GM12878 (cell line): ENCODE results near the gene FOLR3. TPM values are rescaled to one million over a fixed set of nuclear protein-coding genes. Genes with fewer than 3 reads are reported as not detected.
A peak's percentile ranks its signal among the peaks of the same experiment; 100 is the strongest.

Experiments
- ATF7 ChIP-seq: fragments of 450-650 bp; IDR thresholded peaks from 2 replicates; pipeline ENCODE4 v1.6.1; 2016; ENCODE audit warnings: low read depth, mild to moderate bottlenecking
- BHLHE40 ChIP-seq, 2 experiments: fragments of 450-650 bp in 1 of 2; IDR thresholded peaks; 2 replicates each; pipeline ENCODE4 v1.6.1; 2011 to 2017; ENCODE audit warnings: low read depth in 2 of 2, borderline replicate concordance in 1 of 2, improper control_type of control experiment in 1 of 2, low read length in 1 of 2, mild to moderate bottlenecking in 1 of 2
- BMI1 ChIP-seq: fragments of 450-650 bp; IDR thresholded peaks from 2 replicates; pipeline ENCODE4 v1.6.1; 2016; ENCODE audit warnings: mild to moderate bottlenecking, moderate library complexity, borderline replicate concordance
- BRCA1 ChIP-seq: IDR thresholded peaks from 2 replicates; pipeline ENCODE4 v1.6.1; 2011; ENCODE audit warnings: low read depth, low read length, improper control_type of control experiment
- CBFB ChIP-seq: IDR thresholded peaks from 2 replicates; pipeline ENCODE4 v1.6.1; 2016; ENCODE audit warnings: antibody characterized with exemption, low read depth
- CREB1 ChIP-seq: IDR thresholded peaks from 2 replicates; pipeline ENCODE4 v1.6.1; 2012; ENCODE audit warnings: low read depth, mild to moderate bottlenecking, inconsistent platforms
- DPF2 ChIP-seq: fragments of 450-650 bp; IDR thresholded peaks from 2 replicates; pipeline ENCODE4 v1.6.1; 2017; ENCODE audit warnings: mild to moderate bottlenecking
- ETV6 ChIP-seq, 2 experiments: fragments of 450-650 bp in 1 of 2; IDR thresholded peaks in 1 of 2; conservative IDR thresholded peaks in 1 of 2; 2 replicates each; pipeline ENCODE4 v1.6.1; 2014; ENCODE audit warnings: antibody characterized with exemption in 1 of 2, borderline replicate concordance in 1 of 2, low read depth in 1 of 2, mild to moderate bottlenecking in 1 of 2, moderate library complexity in 1 of 2
- FOS ChIP-seq: IDR thresholded peaks from 3 replicates; pipeline ENCODE4 v1.6.1; 2011; ENCODE audit warnings: borderline replicate concordance; ENCODE audit not compliant: insufficient read length; ENCODE audit errors: extremely low read depth
- GABPA ChIP-seq: IDR thresholded peaks from 2 replicates; pipeline ENCODE4 v1.6.1; 2014; ENCODE audit warnings: antibody characterized with exemption, low read depth, mild to moderate bottlenecking, inconsistent platforms
- IKZF2 ChIP-seq, 2 experiments: fragments of 450-650 bp; IDR thresholded peaks; 2 replicates each; pipeline ENCODE4 v1.6.1; 2017; ENCODE audit warnings: mild to moderate bottlenecking in 2 of 2, moderate library complexity in 2 of 2
- MTA2 ChIP-seq: fragments of 450-650 bp; IDR thresholded peaks from 2 replicates; pipeline ENCODE4 v1.6.1; 2016; ENCODE audit warnings: low read depth, mild to moderate bottlenecking, moderate library complexity
- MTA3 ChIP-seq: IDR thresholded peaks from 2 replicates; pipeline ENCODE4 v1.6.1; 2012; ENCODE audit warnings: low read length, inconsistent platforms, borderline replicate concordance
- PML ChIP-seq: IDR thresholded peaks from 2 replicates; pipeline ENCODE4 v1.6.1; 2012; ENCODE audit warnings: low read length, inconsistent platforms
- POLR2AphosphoS5 ChIP-seq: IDR thresholded peaks from 2 replicates; pipeline ENCODE4 v1.6.1; 2011; ENCODE audit warnings: mild to moderate bottlenecking, low read length, inconsistent platforms
- SIX5 ChIP-seq: IDR thresholded peaks from 2 replicates; pipeline ENCODE4 v1.6.1; 2011; ENCODE audit warnings: mild to moderate bottlenecking, low read depth, low read length, moderate library complexity; ENCODE audit not compliant: severe bottlenecking
- SMARCA5 ChIP-seq: fragments of 450-650 bp; IDR thresholded peaks from 2 replicates; pipeline ENCODE4 v1.6.1; 2017; ENCODE audit warnings: mild to moderate bottlenecking
- ZNF622 ChIP-seq: fragments of 450-650 bp; IDR thresholded peaks from 2 replicates; pipeline ENCODE4 v1.6.1; 2017; ENCODE audit warnings: mild to moderate bottlenecking, inconsistent platforms
- polyA plus RNA-seq, 11 experiments: library from polyadenylated mRNA; depleted of rRNA in 4 of 11; unstranded in 6 of 11; stranded (reverse) in 5 of 11; fragments of >200 nt; fragmentation: Nextera tagmentation in 4 of 11; fragmentation: Illumina TruSeq in 1 of 11; extraction: Ambion mirVana in 4 of 11; extraction: Trizol in 1 of 11; gene quantifications; 1 replicate in 1 of 11; 2 replicates in 10 of 11; pipeline versions ENCODE4 v1.2.1 to v1.2.3, GENCODE V29; 2011 to 2016; ENCODE audit warnings: inconsistent platforms in 2 of 11, missing spikeins in 2 of 11, low read depth in 1 of 11
- total RNA-seq, 4 experiments: library from RNA; depleted of rRNA in 3 of 4; stranded (reverse); fragments of >200 nt in 3 of 4; fragmentation: Illumina TruSeq in 1 of 4; extraction: Trizol in 1 of 4; gene quantifications; 2 replicates each; pipeline versions ENCODE4 v1.2.1 to v1.2.3, GENCODE V29; 2013 to 2021
- TF ChIP-seq, protein P1 (sequence below): fragments of 450-650 bp; IDR thresholded peaks from 2 replicates; pipeline ENCODE4 v1.6.1; 2017; ENCODE audit warnings: borderline replicate concordance
- TF ChIP-seq, protein P2 (sequence below): IDR thresholded peaks from 2 replicates; pipeline ENCODE4 v1.6.1; 2012; ENCODE audit warnings: low read depth, low read length, improper control_type of control experiment
- TF ChIP-seq, protein P3 (sequence below): fragments of 450-650 bp; IDR thresholded peaks from 2 replicates; pipeline ENCODE4 v1.6.1; 2017; ENCODE audit warnings: mild to moderate bottlenecking, moderate library complexity
- TF ChIP-seq, protein P4 (sequence below): fragments of 150-350 bp; IDR thresholded peaks from 2 replicates; pipeline ENCODE4 v1.6.1; 2016; ENCODE audit warnings: low read depth, low read length

Gene FOLR3
- total and polyA plus RNA-seq, 10 of the 15 experiments (the other 5 are each of a cell fraction or from before 2014, with no cell fraction given): not detected

DNA sequence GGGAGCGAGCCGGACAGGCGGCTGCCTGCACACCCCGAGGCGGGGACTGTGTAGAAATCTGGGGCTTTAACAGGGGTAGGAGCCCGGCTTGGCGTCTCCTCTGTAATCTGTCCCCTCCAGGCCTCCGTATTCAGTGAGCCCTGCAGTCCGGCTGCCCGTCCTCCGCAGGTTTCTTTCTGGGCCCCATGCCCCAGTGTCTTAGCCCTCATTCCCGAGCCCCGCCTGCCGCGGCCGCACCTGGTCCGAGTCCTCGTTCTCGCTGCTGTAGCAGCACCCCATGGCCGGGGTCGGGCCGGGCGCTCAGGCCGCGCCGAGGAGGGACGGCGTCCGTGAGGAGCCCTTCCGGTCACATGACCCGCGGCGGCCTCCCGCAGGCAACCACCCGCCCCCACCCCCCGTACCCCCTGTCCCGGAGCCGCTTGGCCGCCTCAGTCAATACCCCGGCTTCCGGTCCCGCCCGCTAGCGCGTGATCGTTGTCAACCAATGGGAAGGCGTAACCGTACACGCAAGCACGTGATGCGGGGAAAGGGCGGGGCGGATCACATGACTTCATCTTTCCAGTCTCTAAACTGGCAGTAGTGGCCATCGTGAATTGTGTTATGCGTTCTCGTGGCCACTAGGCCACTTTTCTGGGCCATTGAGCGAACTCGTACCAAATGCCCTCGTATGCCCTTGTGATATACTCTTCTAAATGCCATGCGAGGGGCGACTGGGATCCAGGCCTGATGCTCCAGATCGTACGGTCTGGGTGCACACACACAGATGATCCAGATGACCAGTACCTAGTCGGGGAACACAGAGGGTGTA lies 32.4 kb upstream of the FOLR3 start, which contains the start of gene LAMTOR1 (continued):
- peak; percentile 25 for TF ChIP-seq SIX5
- TF ChIP-seq CREB1: peak; percentile 61; the same call in 1 of the 2 replicates
- peak; percentile 74 for TF ChIP-seq GABPA
- peak; percentile 65 for TF ChIP-seq CBFB
- no peak for TF ChIP-seq MTA3
- TF ChIP-seq, protein P1, sequence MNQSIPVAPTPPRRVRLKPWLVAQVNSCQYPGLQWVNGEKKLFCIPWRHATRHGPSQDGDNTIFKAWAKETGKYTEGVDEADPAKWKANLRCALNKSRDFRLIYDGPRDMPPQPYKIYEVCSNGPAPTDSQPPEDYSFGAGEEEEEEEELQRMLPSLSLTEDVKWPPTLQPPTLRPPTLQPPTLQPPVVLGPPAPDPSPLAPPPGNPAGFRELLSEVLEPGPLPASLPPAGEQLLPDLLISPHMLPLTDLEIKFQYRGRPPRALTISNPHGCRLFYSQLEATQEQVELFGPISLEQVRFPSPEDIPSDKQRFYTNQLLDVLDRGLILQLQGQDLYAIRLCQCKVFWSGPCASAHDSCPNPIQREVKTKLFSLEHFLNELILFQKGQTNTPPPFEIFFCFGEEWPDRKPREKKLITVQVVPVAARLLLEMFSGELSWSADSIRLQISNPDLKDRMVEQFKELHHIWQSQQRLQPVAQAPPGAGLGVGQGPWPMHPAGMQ: no peak
- TF ChIP-seq, protein P2, sequence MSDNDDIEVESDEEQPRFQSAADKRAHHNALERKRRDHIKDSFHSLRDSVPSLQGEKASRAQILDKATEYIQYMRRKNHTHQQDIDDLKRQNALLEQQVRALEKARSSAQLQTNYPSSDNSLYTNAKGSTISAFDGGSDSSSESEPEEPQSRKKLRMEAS: peak; percentile 71
- TF ChIP-seq ATF7: peak; percentile 65
- peak in 1 of 2 experiments; percentile 28; a peak in 1 of 4 replicates for TF ChIP-seq IKZF2 (IDR thresholded peaks at IDR 0.05)
- TF ChIP-seq BRCA1: no peak
- no peak for TF ChIP-seq ZNF622
- TF ChIP-seq ETV6 (conservative IDR thresholded peaks at IDR 0.05 in 1 of 2, IDR thresholded peaks at IDR 0.05 in 1 of 2; ENCODE audit: borderline replicate concordance in 1 of 2, low read depth in 1 of 2): no peak
- peak; percentile 98 for TF ChIP-seq BHLHE40 (IDR thresholded peaks at IDR 0.05; ENCODE audit: borderline replicate concordance in 1 of 2, low read depth in 2 of 2, low read length in 1 of 2)
- TF ChIP-seq, protein P3, sequence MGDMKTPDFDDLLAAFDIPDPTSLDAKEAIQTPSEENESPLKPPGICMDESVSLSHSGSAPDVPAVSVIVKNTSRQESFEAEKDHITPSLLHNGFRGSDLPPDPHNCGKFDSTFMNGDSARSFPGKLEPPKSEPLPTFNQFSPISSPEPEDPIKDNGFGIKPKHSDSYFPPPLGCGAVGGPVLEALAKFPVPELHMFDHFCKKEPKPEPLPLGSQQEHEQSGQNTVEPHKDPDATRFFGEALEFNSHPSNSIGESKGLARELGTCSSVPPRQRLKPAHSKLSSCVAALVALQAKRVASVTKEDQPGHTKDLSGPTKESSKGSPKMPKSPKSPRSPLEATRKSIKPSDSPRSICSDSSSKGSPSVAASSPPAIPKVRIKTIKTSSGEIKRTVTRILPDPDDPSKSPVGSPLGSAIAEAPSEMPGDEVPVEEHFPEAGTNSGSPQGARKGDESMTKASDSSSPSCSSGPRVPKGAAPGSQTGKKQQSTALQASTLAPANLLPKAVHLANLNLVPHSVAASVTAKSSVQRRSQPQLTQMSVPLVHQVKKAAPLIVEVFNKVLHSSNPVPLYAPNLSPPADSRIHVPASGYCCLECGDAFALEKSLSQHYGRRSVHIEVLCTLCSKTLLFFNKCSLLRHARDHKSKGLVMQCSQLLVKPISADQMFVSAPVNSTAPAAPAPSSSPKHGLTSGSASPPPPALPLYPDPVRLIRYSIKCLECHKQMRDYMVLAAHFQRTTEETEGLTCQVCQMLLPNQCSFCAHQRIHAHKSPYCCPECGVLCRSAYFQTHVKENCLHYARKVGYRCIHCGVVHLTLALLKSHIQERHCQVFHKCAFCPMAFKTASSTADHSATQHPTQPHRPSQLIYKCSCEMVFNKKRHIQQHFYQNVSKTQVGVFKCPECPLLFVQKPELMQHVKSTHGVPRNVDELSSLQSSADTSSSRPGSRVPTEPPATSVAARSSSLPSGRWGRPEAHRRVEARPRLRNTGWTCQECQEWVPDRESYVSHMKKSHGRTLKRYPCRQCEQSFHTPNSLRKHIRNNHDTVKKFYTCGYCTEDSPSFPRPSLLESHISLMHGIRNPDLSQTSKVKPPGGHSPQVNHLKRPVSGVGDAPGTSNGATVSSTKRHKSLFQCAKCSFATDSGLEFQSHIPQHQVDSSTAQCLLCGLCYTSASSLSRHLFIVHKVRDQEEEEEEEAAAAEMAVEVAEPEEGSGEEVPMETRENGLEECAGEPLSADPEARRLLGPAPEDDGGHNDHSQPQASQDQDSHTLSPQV: no peak
- peak; percentile 78 for TF ChIP-seq FOS
- peak; percentile 85 for TF ChIP-seq POLR2AphosphoS5
- no peak for TF ChIP-seq BMI1
- TF ChIP-seq, protein P4, sequence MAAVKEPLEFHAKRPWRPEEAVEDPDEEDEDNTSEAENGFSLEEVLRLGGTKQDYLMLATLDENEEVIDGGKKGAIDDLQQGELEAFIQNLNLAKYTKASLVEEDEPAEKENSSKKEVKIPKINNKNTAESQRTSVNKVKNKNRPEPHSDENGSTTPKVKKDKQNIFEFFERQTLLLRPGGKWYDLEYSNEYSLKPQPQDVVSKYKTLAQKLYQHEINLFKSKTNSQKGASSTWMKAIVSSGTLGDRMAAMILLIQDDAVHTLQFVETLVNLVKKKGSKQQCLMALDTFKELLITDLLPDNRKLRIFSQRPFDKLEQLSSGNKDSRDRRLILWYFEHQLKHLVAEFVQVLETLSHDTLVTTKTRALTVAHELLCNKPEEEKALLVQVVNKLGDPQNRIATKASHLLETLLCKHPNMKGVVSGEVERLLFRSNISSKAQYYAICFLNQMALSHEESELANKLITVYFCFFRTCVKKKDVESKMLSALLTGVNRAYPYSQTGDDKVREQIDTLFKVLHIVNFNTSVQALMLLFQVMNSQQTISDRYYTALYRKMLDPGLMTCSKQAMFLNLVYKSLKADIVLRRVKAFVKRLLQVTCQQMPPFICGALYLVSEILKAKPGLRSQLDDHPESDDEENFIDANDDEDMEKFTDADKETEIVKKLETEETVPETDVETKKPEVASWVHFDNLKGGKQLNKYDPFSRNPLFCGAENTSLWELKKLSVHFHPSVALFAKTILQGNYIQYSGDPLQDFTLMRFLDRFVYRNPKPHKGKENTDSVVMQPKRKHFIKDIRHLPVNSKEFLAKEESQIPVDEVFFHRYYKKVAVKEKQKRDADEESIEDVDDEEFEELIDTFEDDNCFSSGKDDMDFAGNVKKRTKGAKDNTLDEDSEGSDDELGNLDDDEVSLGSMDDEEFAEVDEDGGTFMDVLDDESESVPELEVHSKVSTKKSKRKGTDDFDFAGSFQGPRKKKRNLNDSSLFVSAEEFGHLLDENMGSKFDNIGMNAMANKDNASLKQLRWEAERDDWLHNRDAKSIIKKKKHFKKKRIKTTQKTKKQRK: no peak
- TF ChIP-seq SMARCA5: peak; percentile 9; the same call in 1 of the 2 replicates
- peak; percentile 45; the same call in 1 of the 2 replicates for TF ChIP-seq DPF2
- no peak for TF ChIP-seq MTA2
- TF ChIP-seq PML: peak; percentile 66
